MCF 10A (cell line): ENCODE data around the gene GLUL. TPM values are rescaled to one million over a fixed set of nuclear protein-coding genes. Genes with fewer than 3 reads are reported as not detected.

ENCODE experiments used
- BruUV-seq: library from RNA; stranded (reverse); fragments of 400-500 nt; replicated peaks from 2 replicates; lab custom pipeline; 2021; lab: Mats Ljungman, UMichigan
- CTCF ChIA-PET: fragments of 300-600 bp; sonication (Branson Sonifier 250); formaldehyde crosslinking; extraction: SDS; loops from one replicate; lab custom pipeline; 2021; ENCODE audit warnings: antibody characterized with exemption, inconsistent platforms; lab: Yijun Ruan, JAX
- POLR2A ChIA-PET: fragments of 300-600, 350-650 bp; sonication (Branson Sonifier 250); formaldehyde crosslinking; extraction: SDS; loops from one replicate; lab custom pipeline; 2020; ENCODE audit warnings: antibody characterized with exemption, inconsistent platforms; lab: Yijun Ruan, JAX
- DNase-seq: peaks from one replicate; pipeline ENCODE4 v3.0.0-alpha.2; 2018; ENCODE audit not compliant: unreplicated experiment
- H3K27ac Mint-ChIP-seq: one replicate; pipeline ENCODE4 v1.8.0; 2022; ENCODE audit warnings: mild to moderate bottlenecking, low read depth, mixed read lengths; ENCODE audit not compliant: unreplicated experiment
- H3K27me3 Mint-ChIP-seq: one replicate; pipeline ENCODE4 v1.8.0; 2022; ENCODE audit warnings: mixed read lengths; ENCODE audit not compliant: insufficient read depth, unreplicated experiment
- H3K36me3 Mint-ChIP-seq: one replicate; pipeline ENCODE4 v1.8.0; 2022; ENCODE audit warnings: mild to moderate bottlenecking, moderate library complexity, mixed read lengths; ENCODE audit not compliant: insufficient read depth, unreplicated experiment
- H3K4me1 Mint-ChIP-seq: one replicate; pipeline ENCODE4 v1.8.0; 2022; ENCODE audit warnings: mixed read lengths; ENCODE audit not compliant: insufficient read depth, unreplicated experiment
- H3K4me3 Mint-ChIP-seq: one replicate; pipeline ENCODE4 v1.8.0; 2022; ENCODE audit warnings: mild to moderate bottlenecking, moderate library complexity, mixed read lengths; ENCODE audit not compliant: unreplicated experiment
- H3K9me3 Mint-ChIP-seq: one replicate; pipeline ENCODE4 v1.8.0; 2022; ENCODE audit warnings: mixed read lengths; ENCODE audit not compliant: unreplicated experiment
- CTCF ChIP-seq: fragments of 200-600 bp; IDR thresholded peaks from one replicate; pipeline ENCODE4 v1.8.0; 2022; ENCODE audit warnings: antibody characterized with exemption, mild to moderate bottlenecking; ENCODE audit not compliant: unreplicated experiment
- intact Hi-C: fragments of 100-400 bp; cut with micrococcal nuclease; formaldehyde crosslinking; loops from 2 replicates; pipeline ENCODE4 v1.14.1; 2022
- total RNA-seq: library from RNA; stranded (reverse); gene quantifications from 2 replicates; pipeline ENCODE4 v1.2.3, GENCODE V29; 2022

Gene GLUL
- total RNA-seq, 1 experiment from 2014 or later = 437 TPM

DNA sequence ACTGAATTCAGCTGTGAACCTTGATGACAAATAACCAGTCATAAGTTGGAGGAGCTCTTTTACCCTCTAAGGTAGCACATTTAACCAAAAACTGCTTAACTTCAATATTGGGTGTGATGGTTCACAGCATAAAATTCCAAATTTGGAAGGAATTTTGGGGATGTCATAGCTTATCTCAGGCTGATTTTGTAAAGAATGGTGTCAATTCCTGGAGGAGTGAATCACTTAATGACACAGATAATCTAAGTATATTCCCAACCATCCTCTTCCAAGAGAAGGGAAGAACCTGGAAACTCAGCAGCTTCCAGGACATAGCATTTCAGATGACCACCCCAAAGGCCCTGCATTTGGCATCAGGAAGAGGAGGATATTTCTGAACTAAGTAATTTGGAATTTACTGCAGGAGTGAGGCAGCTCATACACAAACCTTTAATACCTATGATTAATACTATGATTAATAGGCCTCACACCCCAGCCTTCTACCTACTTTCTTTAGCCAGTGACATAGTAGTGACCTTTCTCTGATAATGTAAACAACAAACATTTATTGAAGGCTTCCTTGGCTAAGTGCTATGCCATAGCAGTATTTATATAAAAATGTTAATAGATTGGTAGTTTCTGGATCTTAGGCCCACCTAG lies 14.5 kb downstream of the GLUL start:
- H3K27me3 Mint-ChIP-seq = no peaks in the 10 kb centered on the region
- peaks cover 17% of the 10 kb centered on the region for H3K4me1 Mint-ChIP-seq
- intact Hi-C loops = no loop called here
- no peak overlapping the region for H3K4me3 Mint-ChIP-seq
- H3K27ac Mint-ChIP-seq = peak overlapping the region; percentile 78
- TF ChIP-seq CTCF = no peak
- no peak for DNase-seq
- H3K9me3 Mint-ChIP-seq = no peaks in the 10 kb centered on the region
- POLR2A ChIA-PET = interaction anchor here (0.5 to 8.2 kb wide), 16 partner anchors 13 to 487 kb away, joined by 3 to 151 read pairs (median 6); partner anchors contain the start of gene GLUL
- CTCF ChIA-PET = interaction anchor here (0.6 to 3.4 kb wide), 7 partner anchors 19 to 293 kb away, joined by 3 to 28 read pairs (median 3); no protein-coding TSS in a partner anchor
- no TSS peak for BruUV-seq
- H3K36me3 Mint-ChIP-seq = peaks cover 21% of the 10 kb centered on the region

DNA sequence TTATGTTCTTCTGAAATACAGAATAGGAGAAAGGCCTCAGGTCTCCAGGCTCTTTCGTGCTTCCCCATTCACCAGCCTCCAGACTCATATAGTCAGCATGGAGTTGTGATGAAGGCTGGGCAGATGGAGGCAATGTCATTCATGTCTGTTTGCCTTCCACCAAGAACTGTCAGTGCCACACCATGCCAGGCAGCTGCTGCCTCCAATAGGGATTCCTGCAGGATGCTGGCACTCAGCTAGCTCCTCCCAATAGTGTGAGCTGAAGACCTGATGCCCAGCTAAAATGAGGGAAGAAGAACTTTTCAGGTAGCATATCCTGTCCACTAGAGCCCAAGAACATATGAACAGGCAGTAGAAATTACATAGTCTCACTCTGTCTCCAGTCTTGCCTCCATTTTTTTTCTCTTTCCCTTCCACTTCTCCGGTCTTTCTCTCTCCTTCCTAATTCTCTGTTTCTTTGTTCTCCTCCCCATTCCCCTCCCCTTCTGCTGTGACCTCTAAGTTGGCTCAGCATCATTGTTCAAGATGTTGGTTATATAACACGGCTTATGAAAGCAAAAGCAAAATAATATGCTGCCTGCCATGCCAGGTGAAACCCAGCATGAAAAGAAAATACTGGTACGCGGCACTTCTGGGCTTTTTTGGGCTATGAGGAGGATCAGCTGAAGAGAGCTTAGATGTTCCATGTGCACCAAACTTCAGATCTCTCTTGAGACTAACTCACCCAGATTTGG lies 17.3 kb downstream of the GLUL start:
- peaks cover 7% of the 10 kb centered on the region for H3K4me1 Mint-ChIP-seq
- no TSS peak for BruUV-seq

GRCh38 chr1:182370532-182370931 lies 21.1 kb downstream of the GLUL start:
- intact Hi-C loops = no loop called here
- DNase-seq = no peak
- Mint-ChIP-seq H3K27me3 (no peaks in the 10 kb centered on the region), H3K4me3 (no peak overlapping the region), H3K9me3 (peaks cover 8% of the 10 kb centered on the region), H3K27ac (no peak overlapping the region), H3K4me1 (no peaks in the 10 kb centered on the region), H3K36me3 (no peaks in the 10 kb centered on the region)
- ChIA-PET CTCF (interaction anchor here (0.6 to 1.5 kb wide), 6 partner anchors 17 to 982 kb away, joined by 3 to 6 read pairs (median 4); no protein-coding TSS in a partner anchor), POLR2A (interaction anchor here (0.9 to 1.8 kb wide), 3 partner anchors 10 to 635 kb away, joined by 3 to 7 read pairs (median 7); no protein-coding TSS in a partner anchor)
- no peak for TF ChIP-seq CTCF
- BruUV-seq = no TSS peak

More for the DNA sequence above, 17.3 kb downstream of the GLUL start:
- Mint-ChIP-seq H3K27me3 (no peaks in the 10 kb centered on the region), H3K36me3 (peaks cover 5% of the 10 kb centered on the region), H3K9me3 (no peaks in the 10 kb centered on the region), H3K27ac (no peak overlapping the region), H3K4me3 (no peak overlapping the region)
- intact Hi-C loops = no loop called here
- DNase-seq = no peak
- ChIA-PET CTCF (interaction anchor here (0.6 kb wide), 1 partner anchor 95 kb away, joined by 3 read pairs; no protein-coding TSS in a partner anchor), POLR2A (interaction anchor here (0.9 to 3.5 kb wide), 2 partner anchors 24 to 177 kb away, joined by 3 to 14 read pairs; no protein-coding TSS in a partner anchor)
- no peak for TF ChIP-seq CTCF

GRCh38 chr1:182368903-182369302 lies 22.7 kb downstream of the GLUL start:
- intact Hi-C loops = no loop called here
- no TSS peak for BruUV-seq
- no peaks in the 10 kb centered on the region for H3K27me3 Mint-ChIP-seq
- H3K4me1 Mint-ChIP-seq = no peaks in the 10 kb centered on the region
- no peak for TF ChIP-seq CTCF
- H3K9me3 Mint-ChIP-seq = peaks cover 8% of the 10 kb centered on the region
- ChIA-PET POLR2A (interaction anchor here (1.2 kb wide), 1 partner anchor 10 kb away, joined by 7 read pairs; no protein-coding TSS in a partner anchor), CTCF (interaction anchor here (2.6 kb wide), 1 partner anchor 226 kb away, joined by 12 read pairs; no protein-coding TSS in a partner anchor)
- H3K27ac Mint-ChIP-seq = no peak overlapping the region
- no peak for DNase-seq
- H3K36me3 Mint-ChIP-seq = no peaks in the 10 kb centered on the region
- no peak overlapping the region for H3K4me3 Mint-ChIP-seq
